NCI-H748 (cell line): ENCODE measurements around the gene ACTR8.

Experiments used
- DNase-seq: peaks from one replicate; lab custom pipeline; 2025; ENCODE audit not compliant: unreplicated experiment; lab: John Stamatoyannopoulos, UW

The ACTR8 gene

GRCh38 chr3:53836084-53836872, 45.7 kb downstream of the ACTR8 start:
- DNase-seq = no peak

GRCh38 chr3:53835257-53835656, 46.7 kb downstream of the ACTR8 start:
- DNase-seq = no peak

- DNase-seq = no peak
Observed at GRCh38 chr3:53834429-53835095, 47.4 kb downstream of the ACTR8 start.

- no peak for DNase-seq
Observed at GRCh38 chr3:53833700-53834099, 48.3 kb downstream of the ACTR8 start.

- DNase-seq = no peak
Observed at GRCh38 chr3:53833053-53833645, 48.8 kb downstream of the ACTR8 start.

- DNase-seq = no peak
Observed at GRCh38 chr3:53830944-53831343, 51.0 kb downstream of the ACTR8 start.

- DNase-seq = no peak
Observed at GRCh38 chr3:53829605-53830004, 52.3 kb downstream of the ACTR8 start.

GRCh38 chr3:53828581-53828980, 53.4 kb downstream of the ACTR8 start:
- no peak for DNase-seq

- no peak for DNase-seq
Observed at GRCh38 chr3:53826048-53826447, 55.9 kb downstream of the ACTR8 start.

GRCh38 chr3:53824795-53825194, 57.2 kb downstream of the ACTR8 start:
- no peak for DNase-seq

- DNase-seq = no peak
Observed at GRCh38 chr3:53823956-53824657, 57.8 kb downstream of the ACTR8 start.

GRCh38 chr3:53823026-53823955, 58.7 kb downstream of the ACTR8 start:
- no peak for DNase-seq

GRCh38 chr3:53822331-53822741, 59.6 kb downstream of the ACTR8 start:
- DNase-seq = no peak

- DNase-seq = no peak
Observed at GRCh38 chr3:53821631-53822121, 60.3 kb downstream of the ACTR8 start.

- no peak for DNase-seq
Observed at GRCh38 chr3:53820756-53821580, 61.0 kb downstream of the ACTR8 start.

- DNase-seq = no peak
Observed at GRCh38 chr3:53820084-53820483, 61.9 kb downstream of the ACTR8 start.

GRCh38 chr3:53819163-53819868, 62.6 kb downstream of the ACTR8 start:
- DNase-seq = no peak

GRCh38 chr3:53818221-53819162, 63.5 kb downstream of the ACTR8 start:
- DNase-seq = no peak
